ENCODE measurements around the gene PPP6R3.

Gene PPP6R3

DNA sequence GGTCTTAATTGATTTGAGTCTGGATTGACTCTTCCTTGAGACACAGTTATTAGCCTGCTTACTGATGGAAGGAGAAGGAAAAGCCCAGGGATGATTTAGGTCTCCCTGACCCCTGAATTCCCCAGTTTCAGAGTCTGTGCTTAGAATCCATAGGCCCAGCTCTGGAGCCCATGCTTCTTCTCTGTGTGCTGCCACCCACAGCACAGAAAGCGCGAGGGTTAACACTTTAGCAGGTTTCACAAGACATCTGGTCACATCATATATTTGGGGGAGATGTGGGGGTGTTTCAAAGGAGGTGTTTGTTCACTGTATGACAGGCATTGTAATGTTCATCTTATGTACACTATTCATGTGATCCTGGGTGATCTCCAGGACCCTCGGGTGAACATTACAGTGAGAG is 107.0 kb downstream of the PPP6R3 start:
- DNase-seq, result no peak

DNA sequence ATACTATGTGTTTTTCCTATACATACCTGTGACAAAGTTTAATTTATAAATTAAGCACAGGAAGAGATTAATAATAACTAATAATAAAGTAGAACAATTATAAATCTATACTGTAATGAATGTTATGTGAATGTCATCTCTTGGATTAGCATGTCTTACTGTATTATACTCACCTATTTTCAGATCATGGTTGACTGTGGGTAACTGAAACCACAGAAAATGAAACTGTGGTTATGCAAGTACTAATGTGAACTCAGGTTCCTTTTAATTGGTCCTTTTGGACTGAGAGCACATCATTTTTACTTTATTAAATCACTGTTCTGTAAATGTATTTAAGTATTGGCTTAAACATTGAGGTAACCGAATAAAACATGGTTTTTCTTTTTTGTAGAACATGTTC is 108.8 kb downstream of the PPP6R3 start:
- DNase-seq, result no peak

DNA sequence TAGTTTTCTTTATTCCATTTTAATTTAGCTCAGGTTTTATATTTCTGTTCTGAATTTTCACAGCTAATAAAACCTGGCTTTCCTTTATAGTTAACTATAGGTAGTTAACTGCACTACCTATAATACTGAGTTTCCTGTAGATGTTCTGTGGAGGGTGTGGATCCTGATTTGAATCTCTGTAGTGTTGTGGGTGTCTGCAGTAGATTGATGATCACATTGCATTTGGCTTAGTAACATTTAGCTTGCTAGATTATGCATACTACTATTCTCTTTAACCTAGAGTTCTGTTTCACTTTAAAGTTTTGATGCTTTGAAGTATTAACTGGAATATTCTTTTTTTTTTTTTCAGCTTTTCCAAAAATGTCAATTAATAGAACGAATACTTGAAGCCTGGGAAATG is 110.1 kb downstream of the PPP6R3 start:
- no peak for DNase-seq

DNA sequence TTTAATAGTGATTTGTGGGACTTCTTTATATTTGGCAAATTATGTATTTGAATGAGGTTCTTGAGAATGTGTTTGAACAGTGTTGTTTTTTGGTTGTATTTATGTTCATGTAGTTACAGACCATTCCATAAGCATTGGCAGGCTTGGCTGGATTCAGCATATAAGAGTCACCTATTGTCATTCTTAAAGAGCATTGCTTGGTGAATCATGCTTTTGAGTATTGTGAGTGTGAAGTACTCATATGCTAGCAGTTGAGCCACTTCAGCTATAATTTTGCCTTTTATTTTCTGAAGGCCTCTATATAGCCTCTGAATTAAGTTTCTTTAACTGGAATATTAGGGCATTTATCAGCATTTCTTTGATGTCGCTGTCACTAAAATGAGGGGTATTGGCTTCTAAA is 113.8 kb downstream of the PPP6R3 start:
- DNase-seq, result no peak

DNA sequence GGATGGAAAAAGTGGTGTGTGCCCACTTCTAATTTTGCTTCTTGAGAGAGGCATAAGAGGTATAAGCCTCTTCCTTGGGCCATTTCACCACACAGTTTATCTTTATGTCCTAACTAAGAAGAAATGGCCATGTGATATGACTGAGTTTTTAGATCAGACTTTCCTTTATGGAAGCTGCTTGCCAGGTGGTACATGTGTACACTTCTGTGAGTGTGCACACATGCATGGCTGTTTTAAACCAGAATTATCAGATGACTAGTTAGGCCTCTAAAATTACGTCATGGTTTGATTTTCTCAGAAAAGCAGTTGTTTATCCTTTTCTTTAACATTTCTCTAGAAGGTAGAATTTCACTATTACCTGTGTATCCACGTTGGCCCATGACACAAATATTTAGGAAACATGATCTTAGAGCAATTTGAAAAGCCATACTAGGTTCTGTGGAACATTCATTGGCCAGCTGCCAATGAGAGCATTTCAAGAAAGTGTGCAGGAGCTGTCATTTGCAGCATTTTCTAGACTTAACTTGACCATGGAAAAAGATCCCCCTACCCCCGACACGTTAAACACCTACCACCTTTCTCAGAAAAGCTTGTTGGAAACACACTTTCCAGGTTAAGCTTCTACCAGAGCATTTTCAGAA is 114.6 kb downstream of the PPP6R3 start:
- no peak for DNase-seq

DNA sequence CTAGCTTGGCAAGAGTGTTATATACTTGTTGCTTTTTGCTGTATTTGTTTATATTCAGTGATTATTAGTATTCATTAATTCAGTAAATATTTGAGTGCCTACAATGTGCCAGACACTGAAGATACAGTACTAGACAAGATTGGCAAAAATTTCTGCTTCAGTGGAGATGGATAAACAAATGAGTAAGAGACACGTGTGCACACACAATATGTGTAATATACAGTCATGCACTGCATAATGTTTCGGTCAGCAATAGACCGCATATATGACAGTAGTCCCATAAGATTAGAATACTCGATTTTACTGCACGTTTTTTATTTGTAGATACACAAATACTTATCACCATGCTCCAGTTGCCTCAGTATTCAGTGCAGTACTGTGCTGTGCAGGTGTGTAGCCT is 118.9 kb downstream of the PPP6R3 start:
- DNase-seq, result no peak

DNA sequence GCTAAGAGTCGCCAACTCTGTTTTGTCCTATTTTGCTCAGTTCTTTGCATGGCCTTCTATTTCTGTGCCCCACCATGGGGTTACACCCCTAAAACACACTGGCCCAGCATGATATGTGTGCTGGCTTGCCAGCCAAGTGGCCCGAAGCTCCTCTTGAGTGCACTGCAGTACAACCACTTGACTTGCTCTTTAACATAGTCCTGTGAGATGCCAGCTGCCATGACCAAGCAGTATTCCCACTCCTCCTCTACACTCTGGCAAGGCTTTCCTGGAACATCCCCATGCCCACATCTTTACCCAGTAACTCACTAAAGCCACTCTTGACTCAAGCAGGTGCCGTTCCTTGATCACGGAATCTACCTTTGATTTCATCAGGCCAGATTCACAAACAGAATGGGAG is 120.9 kb downstream of the PPP6R3 start:
- no peak for DNase-seq

DNA sequence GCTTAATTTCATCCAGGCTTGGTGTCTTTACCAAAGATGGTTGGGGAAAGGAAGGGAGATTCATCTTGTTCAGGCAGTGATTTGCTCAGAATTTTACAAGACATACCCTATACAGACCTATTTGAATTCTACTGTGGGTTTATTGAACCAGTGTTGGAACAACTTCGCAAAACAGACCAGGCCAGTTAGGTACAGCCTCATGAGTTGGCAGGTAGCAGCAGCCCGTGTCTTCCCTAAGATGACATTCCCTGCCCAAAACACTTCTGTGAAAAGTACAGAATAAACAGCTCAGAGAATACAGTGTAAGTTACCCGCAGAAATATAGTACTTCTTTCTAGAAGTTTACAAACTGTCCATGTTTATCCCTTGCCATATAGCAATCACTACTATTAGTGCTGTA is 121.3 kb downstream of the PPP6R3 start:
- DNase-seq, result no peak

DNA sequence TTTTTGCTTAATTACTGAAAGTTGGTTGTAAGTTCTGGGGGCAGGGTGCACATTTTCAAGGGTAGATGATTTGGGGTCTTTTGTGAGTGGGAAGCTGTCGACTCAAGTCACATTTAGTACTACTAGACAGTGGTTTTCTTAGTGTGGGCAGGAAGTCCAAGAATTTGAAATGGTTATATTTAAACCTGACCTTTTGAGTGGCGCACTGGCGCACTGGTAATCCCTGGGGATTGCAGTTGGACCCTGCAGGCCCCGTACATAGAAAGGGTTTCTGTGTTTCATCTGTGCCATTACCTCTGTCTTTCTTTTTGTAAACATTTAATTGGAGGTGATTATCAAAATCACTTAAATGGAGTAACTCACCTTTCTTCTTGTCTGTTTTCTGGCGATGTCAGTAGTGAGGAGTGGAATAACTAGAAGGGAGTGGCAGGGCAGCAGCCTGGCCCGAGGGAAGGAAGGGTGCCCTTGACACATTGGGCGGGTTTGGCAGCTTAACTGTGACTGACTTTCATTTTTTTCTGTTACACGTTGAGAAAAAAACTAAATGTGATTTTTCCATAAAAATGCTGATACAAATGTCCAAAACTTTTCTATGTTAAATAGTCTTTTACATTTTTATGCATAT is 122.0 kb downstream of the PPP6R3 start:
- DNase-seq, result no peak

DNA sequence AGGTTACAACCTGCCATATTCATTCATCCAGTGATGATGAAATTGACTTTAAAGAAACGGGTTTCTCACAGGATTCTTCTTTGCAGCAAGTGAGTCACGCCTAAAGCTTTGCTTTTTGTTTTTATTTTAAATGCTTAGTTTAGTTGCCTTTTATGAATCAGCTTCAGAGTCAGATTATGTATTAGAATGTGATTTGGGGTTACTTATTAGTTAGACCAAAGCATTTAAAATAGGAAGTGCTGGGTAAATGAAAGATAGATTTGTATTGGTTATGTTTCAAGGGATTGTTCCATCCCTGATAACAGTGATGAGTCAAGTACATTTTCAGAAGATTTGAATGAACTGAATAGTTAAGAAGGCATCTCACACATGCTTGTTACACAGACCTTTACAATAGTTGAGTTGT is 122.5 kb downstream of the PPP6R3 start:
- DNase-seq, result no peak

DNA sequence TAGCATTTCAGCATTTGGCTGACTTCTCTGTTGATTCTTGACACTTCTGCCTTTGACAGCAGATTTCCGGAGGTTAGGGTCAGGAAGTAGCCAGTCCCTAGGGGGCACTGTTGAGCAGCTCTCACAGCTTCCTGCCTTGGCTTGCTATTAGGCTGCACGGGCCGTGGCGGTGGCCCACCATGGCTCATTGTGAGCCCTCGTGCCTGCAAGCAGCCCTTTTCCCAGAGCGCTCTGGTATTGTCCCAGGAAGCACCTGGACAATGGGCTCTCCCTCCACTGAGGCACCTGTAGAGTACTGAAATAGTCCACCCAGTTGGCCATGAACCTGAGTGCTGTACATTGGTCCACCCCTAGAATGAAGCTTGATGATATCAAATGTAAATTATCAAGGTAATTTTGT is 123.5 kb downstream of the PPP6R3 start:
- no peak for DNase-seq

DNA sequence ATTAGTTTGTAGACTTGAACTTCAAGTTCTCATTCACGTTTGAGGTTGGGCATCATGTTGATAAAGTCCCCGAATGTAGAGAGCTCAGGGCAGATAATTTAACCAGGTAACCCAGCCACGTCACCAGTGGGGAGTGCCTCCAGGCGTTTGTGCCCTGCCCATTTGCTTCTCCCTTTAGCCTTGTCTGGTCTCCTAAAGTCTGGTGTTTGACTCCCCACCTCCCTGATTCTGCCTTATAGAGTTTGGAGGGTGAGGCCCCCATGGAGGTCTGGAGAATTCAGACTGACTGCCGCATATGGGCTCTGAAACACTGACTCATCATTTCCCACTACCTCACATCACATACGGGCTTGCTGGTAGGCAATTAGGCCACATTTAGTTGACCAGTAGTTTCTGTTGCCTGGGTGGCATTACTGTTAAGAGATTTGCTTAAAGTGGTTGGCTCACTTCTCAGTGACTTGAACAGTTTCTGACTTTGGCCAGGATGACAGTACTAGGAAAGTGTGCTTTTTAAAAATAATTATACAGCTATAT is 124.5 kb downstream of the PPP6R3 start:
- DNase-seq, result no peak

DNA sequence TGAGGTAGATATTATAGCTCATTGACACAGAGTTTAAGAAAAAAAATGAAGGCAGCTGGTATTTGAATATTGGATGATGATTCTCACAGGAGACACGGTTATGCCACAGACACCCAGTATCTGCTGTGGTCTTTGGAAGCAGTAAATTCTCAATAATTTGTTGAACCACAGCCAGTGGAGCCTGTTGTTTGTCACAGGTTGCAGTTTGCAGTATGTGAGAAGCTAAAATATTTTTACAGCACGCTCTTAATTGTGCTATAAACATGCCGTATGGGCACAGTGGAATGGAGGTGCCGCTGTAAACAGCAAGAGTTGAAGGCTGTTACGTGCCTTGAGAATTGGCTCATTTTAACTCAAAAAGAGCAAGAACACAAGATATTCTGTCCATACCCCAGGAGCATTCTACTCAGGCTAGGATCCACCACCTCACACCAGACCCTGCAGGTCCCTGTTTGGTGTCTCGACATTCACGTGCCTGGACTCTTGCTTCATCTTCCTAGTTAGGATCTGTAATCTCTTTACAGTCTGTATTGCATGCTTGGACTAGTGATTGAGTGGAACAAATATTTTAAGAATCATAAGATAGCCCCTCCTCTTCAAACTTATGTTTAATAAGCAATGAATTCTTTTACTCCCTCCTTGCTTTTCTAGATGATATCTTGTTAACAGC is 129.1 kb downstream of the PPP6R3 start:
- DNase-seq, result no peak

DNA sequence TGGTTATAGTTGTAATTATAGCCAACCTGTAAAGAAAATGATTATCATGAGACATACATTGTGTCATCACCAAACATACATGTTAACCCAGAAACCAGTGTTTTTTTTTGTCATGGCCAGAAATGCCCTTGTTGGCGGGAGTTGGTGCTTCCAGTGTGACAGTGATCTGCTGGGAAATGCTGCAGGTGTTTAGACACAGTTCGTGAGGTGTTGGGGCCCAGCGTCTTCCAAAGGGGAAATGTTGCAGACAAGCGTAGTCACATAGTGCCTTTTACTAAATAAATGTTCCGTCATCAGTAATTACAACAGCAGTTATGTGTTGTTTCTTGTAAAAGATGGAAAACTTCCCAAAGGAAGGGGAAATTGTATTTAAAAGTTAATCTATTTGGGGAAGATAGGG is 131.2 kb downstream of the PPP6R3 start:
- DNase-seq, result no peak

DNA sequence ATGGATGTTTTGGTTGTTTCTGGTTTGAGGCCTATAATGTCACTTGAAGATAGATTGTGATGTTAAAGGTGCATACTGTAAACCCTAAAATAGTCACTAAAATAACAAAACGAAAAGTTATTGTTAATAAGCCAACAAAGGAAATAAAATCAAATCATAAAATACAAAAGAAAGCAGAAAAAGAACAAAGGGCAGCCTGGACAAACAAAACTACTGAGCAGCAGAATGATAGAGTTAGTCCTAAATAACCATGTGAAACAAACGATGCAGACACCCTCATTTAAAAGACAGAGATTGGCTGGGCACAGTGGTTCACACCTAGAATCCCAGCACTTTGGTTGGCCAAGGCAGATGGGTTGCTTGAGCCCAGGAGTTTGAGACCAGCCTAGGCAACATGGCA is 132.9 kb downstream of the PPP6R3 start:
- no peak for DNase-seq

DNA sequence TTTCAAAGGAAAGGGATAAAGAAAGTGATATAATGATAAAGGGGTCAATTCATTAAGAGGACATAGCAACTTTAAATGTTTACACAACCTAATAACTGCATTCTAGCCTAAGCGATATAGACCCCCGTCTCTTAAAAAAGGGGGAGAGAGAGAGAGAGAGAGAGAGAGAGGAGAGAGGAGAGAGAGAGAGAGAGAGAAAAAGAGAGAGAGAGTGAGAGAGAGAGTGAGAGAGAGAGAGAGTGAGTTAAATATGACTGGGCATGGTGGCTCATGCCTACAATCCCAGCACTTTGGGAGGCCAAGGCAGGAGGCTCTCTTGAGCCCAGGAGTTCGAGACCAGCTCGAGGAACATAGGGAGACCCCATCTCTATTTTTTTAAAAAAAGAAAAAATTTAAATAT is 133.6 kb downstream of the PPP6R3 start:
- DNase-seq, result no peak

DNA sequence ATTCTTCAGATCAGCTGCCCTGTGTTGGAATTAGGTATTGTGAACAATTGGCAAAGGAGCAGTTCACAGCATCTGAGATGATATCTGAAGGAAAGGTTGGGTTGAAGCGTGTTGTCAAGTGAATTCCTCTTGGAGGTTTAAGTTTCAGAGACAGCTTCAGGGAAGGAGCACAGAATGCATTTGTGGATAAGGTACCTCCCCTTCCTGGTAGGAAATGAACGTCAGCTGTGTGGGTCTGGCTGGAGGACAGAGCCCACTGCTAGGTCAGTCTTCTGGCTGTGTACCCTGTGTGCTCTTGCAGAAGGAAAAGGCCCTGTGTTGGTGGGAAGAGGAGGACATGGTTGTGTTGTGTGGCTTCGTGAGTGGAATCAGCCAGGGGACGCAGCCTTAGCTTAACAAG is 135.7 kb downstream of the PPP6R3 start:
- no peak for DNase-seq

DNA sequence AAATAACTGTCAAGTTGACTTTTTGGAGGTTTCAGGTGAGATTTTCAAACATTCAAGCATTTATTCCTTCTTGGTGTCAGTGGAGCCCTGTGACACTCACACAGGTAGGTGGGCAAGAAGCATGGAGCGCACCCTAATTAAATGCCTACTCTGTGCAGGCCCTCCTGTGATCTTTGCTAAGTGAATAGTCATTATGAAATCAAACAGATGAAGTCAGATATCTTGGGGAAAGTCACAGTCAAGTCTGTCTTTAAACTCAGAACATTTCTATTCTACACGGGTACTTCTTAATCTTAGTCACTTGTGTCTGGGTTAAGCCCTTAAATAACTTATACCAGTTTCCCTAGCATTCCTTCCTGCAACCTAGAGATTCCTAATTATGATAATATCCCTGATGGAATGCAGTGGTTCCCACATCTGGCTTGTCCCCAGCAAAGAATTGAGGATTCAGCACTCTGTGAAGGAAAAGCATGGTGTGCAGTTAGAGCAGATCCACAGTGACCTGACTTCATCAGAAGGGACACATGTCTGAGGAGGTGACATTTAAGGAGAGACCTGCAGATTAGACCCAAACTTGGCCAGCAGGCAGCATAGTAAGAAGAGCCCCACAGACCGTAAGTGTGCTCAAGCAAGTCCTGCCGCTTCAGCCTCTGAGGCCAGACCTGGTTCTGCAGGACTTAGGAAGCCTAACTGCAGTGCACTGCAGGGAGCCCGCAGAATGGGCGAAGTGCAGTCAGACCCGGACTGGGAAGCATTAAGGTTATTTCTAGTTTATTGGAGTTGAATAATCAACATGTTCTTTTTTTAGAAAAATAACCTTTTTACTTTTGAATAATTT is 138.5 kb downstream of the PPP6R3 start:
- DNase-seq, result no peak

DNA sequence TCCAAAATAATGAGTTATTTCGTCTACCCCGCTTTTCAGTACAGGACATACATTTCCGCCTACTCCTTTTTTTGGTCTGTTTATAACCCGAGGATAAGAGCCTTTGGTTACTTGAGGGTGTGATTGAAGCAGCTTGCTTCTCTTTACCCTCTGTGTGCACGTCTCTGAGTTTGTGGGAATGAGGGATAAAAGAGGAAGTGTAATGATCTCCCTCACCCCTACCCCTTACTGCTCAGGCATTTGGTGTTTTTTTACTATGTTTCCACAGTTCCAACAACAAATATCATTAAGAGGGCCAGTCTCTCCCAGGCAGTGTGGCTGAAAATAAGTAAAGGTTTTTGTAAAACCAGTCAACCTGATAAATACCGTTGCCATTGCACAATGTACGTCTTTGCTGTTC is 140.6 kb downstream of the PPP6R3 start:
- DNase-seq, result no peak

DNA sequence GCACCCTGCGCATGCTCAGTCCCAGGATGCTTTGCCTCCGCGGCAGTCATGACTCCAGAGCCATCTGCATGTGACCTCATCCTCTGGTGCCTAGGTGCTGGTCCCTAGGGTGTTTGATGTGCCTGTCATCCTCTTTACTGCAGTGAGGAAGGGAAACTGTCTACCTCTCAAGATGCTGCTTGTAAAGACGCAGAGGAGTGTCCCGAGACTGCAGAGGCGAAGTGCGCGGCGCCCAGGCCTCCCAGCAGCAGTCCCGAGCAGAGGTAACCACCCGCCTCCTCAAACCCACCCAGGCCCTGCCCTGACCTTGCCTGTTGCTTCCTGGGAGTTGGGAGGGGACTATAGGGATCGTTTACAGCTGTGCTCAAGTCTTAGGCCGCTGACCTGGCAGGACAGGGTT is 149.2 kb downstream of the PPP6R3 start:
- no peak for DNase-seq

DNA sequence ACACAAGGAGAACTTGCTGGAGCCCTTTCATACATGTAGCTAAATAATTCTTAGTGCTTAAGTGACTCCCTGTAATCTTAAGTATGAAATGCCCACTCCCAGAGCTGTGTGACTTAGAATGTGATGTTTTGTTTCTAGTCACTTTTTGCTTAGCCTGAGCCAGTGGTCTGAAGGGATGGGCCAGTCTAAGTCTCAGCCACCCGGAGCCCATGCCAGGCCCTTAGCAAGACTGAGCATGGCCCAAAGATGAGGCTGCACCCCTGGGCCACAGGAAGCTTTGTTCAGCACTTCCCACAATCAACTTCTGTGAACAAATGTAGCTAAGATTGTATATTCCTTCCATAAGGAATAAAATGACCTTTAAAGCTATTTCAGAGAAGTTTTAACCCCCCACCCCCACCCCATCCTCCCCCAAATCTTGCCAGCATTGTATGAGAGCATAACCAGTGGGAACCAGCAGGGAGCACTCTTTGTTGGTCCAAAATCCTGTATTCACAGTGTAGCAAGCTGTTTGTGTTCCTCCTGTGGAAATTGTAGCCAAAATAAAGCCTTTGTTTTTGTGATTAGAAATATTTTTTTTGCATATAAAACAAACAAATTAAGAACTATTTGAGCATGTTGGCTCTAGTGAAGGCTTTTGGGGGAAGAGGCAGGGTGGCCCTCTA is 150.0 kb downstream of the PPP6R3 start:
- DNase-seq, result no peak

DNA sequence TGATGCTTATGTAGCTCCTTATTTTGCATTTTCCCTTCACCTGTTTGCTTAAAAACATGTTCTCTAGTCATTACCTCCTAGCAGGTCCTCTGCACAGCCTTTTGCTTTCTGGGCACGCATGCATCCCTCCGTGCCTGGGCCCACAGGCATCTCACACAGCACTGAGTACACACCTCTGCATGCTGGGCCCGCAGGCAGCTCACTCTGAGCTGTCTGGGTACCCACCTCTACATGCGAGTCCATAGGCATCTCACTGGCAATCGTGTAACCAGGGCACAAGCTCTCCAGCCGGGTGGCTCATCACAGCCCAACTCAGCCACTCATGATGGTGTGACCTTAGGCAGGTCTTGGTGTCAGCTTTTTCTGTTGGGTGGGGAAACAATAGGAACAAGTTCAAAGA is 155.1 kb downstream of the PPP6R3 start:
- DNase-seq, result no peak

Measured in activated gamma-delta T cell (primary cell).